HepG2 (cell line): ENCODE results near the gene IGLON5. TPM values are rescaled to one million over a fixed set of nuclear protein-coding genes. Genes with fewer than 3 reads are reported as not detected.

Source experiments
- AFF4 ChIP-seq: sonication (generic); formaldehyde crosslinking; IDR thresholded peaks from 2 replicates; pipeline ENCODE4 v1.4.0; 2020; ENCODE audit warnings: missing genetic modification reagents
- ARID2 ChIP-seq: sonication (generic); formaldehyde crosslinking; IDR thresholded peaks from 2 replicates; pipeline ENCODE4 v1.8.1; 2022; ENCODE audit warnings: mild to moderate bottlenecking, missing genetic modification reagents, borderline replicate concordance
- ARNT2 ChIP-seq: sonication (generic); formaldehyde crosslinking; IDR thresholded peaks from 2 replicates; pipeline ENCODE4 v1.8.0; 2022; ENCODE audit warnings: mild to moderate bottlenecking, low read depth, missing genetic modification reagents, moderate library complexity
- BRCA1 ChIP-seq: sonication (generic); formaldehyde crosslinking; IDR thresholded peaks from 2 replicates; pipeline ENCODE4 v1.4.0; 2020; ENCODE audit warnings: missing genetic modification reagents
- DDIT3 ChIP-seq: sonication (generic); formaldehyde crosslinking; IDR thresholded peaks from 2 replicates; pipeline ENCODE4 v1.4.0; 2020; ENCODE audit warnings: mild to moderate bottlenecking, missing genetic modification reagents
- FOXA3 ChIP-seq: IDR thresholded peaks from 2 replicates; pipeline ENCODE4 v1.6.1; 2016; ENCODE audit warnings: missing genetic modification reagents, missing compliant biosample characterization
- FOXK1 ChIP-seq: sonication (generic); formaldehyde crosslinking; IDR thresholded peaks from 2 replicates; pipeline ENCODE4 v1.4.0; 2020; ENCODE audit warnings: low read depth, missing genetic modification reagents, borderline replicate concordance
- FOXO1 ChIP-seq: sonication (generic); formaldehyde crosslinking; IDR thresholded peaks from 2 replicates; pipeline ENCODE4 v1.4.0; 2020; ENCODE audit warnings: missing genetic modification reagents
- HNRNPH1 ChIP-seq: fragments of 200-400 bp; formaldehyde crosslinking; optimal IDR thresholded peaks from 2 replicates; pipeline ENCODE3; 2017; ENCODE audit warnings: mild to moderate bottlenecking, low read depth, low read length
- KLF15 ChIP-seq: sonication (generic); formaldehyde crosslinking; IDR thresholded peaks from 2 replicates; pipeline ENCODE4 v1.8.1; 2023; ENCODE audit warnings: borderline replicate concordance, mild to moderate bottlenecking, inconsistent platforms, missing genetic modification reagents, mixed read lengths
- LCORL ChIP-seq, 2 experiments: fragments of 450-650 bp in 1 of 2; sonication (generic) in 1 of 2; formaldehyde crosslinking in 1 of 2; IDR thresholded peaks; 2 replicates each; pipeline versions ENCODE4 v1.5.0 to v1.6.1; 2017 to 2020; ENCODE audit warnings: antibody characterized with exemption in 1 of 2, missing genetic modification reagents in 1 of 2
- MEF2D ChIP-seq: sonication (generic); formaldehyde crosslinking; IDR thresholded peaks from 2 replicates; pipeline ENCODE4 v1.5.1; 2020; ENCODE audit warnings: mild to moderate bottlenecking, missing genetic modification reagents
- MZF1 ChIP-seq: sonication (generic); formaldehyde crosslinking; IDR thresholded peaks from 2 replicates; pipeline ENCODE4 v1.8.1; 2023; ENCODE audit warnings: mild to moderate bottlenecking, missing genetic modification reagents, borderline replicate concordance
- NCOA5 ChIP-seq: sonication (generic); formaldehyde crosslinking; IDR thresholded peaks from 2 replicates; pipeline ENCODE4 v1.4.0; 2020; ENCODE audit warnings: missing genetic modification reagents
- NONO ChIP-seq, 2 experiments: fragments of 450-650 bp in 1 of 2; sonication (generic) in 1 of 2; formaldehyde crosslinking in 1 of 2; IDR thresholded peaks in 1 of 2; conservative IDR thresholded peaks in 1 of 2; 2 replicates each; pipeline versions ENCODE4 v1.6.1 to v1.8.0; 2017 to 2022; ENCODE audit warnings: mild to moderate bottlenecking in 1 of 2, missing genetic modification reagents in 1 of 2, moderate library complexity in 1 of 2
- NRL ChIP-seq: sonication (generic); formaldehyde crosslinking; IDR thresholded peaks from 2 replicates; pipeline ENCODE4 v1.5.0; 2020; ENCODE audit warnings: missing genetic modification reagents, mild to moderate bottlenecking, moderate library complexity, borderline replicate concordance
- SCMH1 ChIP-seq: sonication (generic); formaldehyde crosslinking; IDR thresholded peaks from 2 replicates; pipeline ENCODE4 v1.9.0; 2021; ENCODE audit warnings: missing genetic modification reagents, mild to moderate bottlenecking, borderline replicate concordance
- SP140L ChIP-seq: sonication (generic); formaldehyde crosslinking; IDR thresholded peaks from 2 replicates; pipeline ENCODE4 v1.4.0; 2020; ENCODE audit warnings: missing genetic modification reagents, borderline replicate concordance
- TBP ChIP-seq: sonication (generic); formaldehyde crosslinking; IDR thresholded peaks from 2 replicates; pipeline ENCODE4 v1.5.0; 2020; ENCODE audit warnings: missing genetic modification reagents
- TBX3 ChIP-seq: fragments of 450-650 bp; IDR thresholded peaks from 2 replicates; pipeline ENCODE4 v1.6.1; 2017; ENCODE audit warnings: antibody characterized with exemption, mild to moderate bottlenecking, inconsistent platforms, borderline replicate concordance
- THYN1 ChIP-seq: sonication (generic); formaldehyde crosslinking; IDR thresholded peaks from 2 replicates; pipeline ENCODE4 v1.8.1; 2023; ENCODE audit warnings: low read depth, mild to moderate bottlenecking, moderate library complexity, missing genetic modification reagents, borderline replicate concordance
- ZMYM3 ChIP-seq: sonication (generic); formaldehyde crosslinking; IDR thresholded peaks from 2 replicates; pipeline ENCODE4 v1.5.1; 2020; ENCODE audit warnings: mild to moderate bottlenecking, missing genetic modification reagents
- ZNF230 ChIP-seq: sonication (generic); formaldehyde crosslinking; IDR thresholded peaks from 2 replicates; pipeline ENCODE4 v1.4.0; 2020; ENCODE audit warnings: mild to moderate bottlenecking, missing genetic modification reagents
- ZNF292 ChIP-seq: sonication (generic); formaldehyde crosslinking; IDR thresholded peaks from 2 replicates; pipeline ENCODE4 v1.8.1; 2022; ENCODE audit warnings: mild to moderate bottlenecking, low read depth, missing genetic modification reagents, borderline replicate concordance
- ZNF34 ChIP-seq: sonication (generic); formaldehyde crosslinking; IDR thresholded peaks from 2 replicates; pipeline ENCODE4 v1.4.0; 2020; ENCODE audit warnings: mild to moderate bottlenecking, missing genetic modification reagents, borderline replicate concordance
- ZNF576 ChIP-seq: sonication (generic); formaldehyde crosslinking; IDR thresholded peaks from 2 replicates; pipeline ENCODE4 v1.4.0; 2020; ENCODE audit warnings: mild to moderate bottlenecking, missing genetic modification reagents
- ZNF644 ChIP-seq: IDR thresholded peaks from 2 replicates; pipeline ENCODE4 v1.6.1; 2016; ENCODE audit warnings: low read depth
- polyA plus RNA-seq, 8 experiments: library from polyadenylated mRNA; depleted of rRNA in 3 of 8; stranded (reverse) in 7 of 8; unstranded in 1 of 8; fragments of >200 nt; fragmentation: Illumina TruSeq in 4 of 8; extraction: Trizol in 4 of 8; gene quantifications; 2 replicates each; pipeline versions ENCODE4 v1.2.1 to v1.2.3, GENCODE V29; 2011 to 2016; ENCODE audit warnings: low read depth in 4 of 8, missing spikeins in 1 of 8, mixed read lengths in 1 of 8; ENCODE audit not compliant: insufficient read depth in 1 of 8
- total RNA-seq, 5 experiments: library from RNA; depleted of rRNA; stranded (reverse); fragments of >200 nt; fragmentation: Illumina TruSeq; extraction: Trizol; gene quantifications; 2 replicates each; pipeline ENCODE4 v1.2.3, GENCODE V29; 2016; ENCODE audit warnings: low read depth in 1 of 5

IGLON5 gene
- total and polyA plus RNA-seq, 2 of the 13 experiments (the other 11 are each of a cell fraction or from before 2014, with no cell fraction given): 0.04 to 5.7 TPM

- TF ChIP-seq AFF4 (CRISPR knock-in tag): no peak; the same call in 1 of the 2 replicates
- no peak for TF ChIP-seq NONO (IDR thresholded peaks at IDR 0.05)
- TF ChIP-seq NONO (CRISPR knock-in tag; conservative IDR thresholded peaks at IDR 0.05): peak; percentile 49; the same call in 1 of the 2 replicates
- TF ChIP-seq LCORL (IDR thresholded peaks at IDR 0.05): no peak
- TF ChIP-seq LCORL (CRISPR knock-in tag; IDR thresholded peaks at IDR 0.05): no peak; the same call in 1 of the 2 replicates
- TF ChIP-seq ARNT2 (CRISPR knock-in tag): no peak; the same call in 1 of the 2 replicates
- no peak for TF ChIP-seq ZNF576 (CRISPR knock-in tag)
- no peak for TF ChIP-seq ARID2 (CRISPR knock-in tag)
- no peak for TF ChIP-seq FOXA3 (CRISPR knock-in tag)
- TF ChIP-seq BRCA1 (CRISPR knock-in tag): no peak
- TF ChIP-seq SP140L (CRISPR knock-in tag): no peak
- TF ChIP-seq TBX3: no peak
- no peak for TF ChIP-seq THYN1 (CRISPR knock-in tag)
- TF ChIP-seq ZNF644 (CRISPR knock-in tag): no peak
- TF ChIP-seq MZF1: no peak
- TF ChIP-seq ZMYM3 (CRISPR knock-in tag): no peak
- no peak for TF ChIP-seq KLF15 (CRISPR knock-in tag)
- TF ChIP-seq FOXO1 (CRISPR knock-in tag): 0 out of 2 replicates have a peak, but pooled peaks have one; percentile 60
- TF ChIP-seq TBP (CRISPR knock-in tag): no peak
- TF ChIP-seq NRL (CRISPR knock-in tag): peak; percentile 39; the same call in 1 of the 2 replicates
- no peak for TF ChIP-seq MEF2D (CRISPR knock-in tag)
- no peak for TF ChIP-seq DDIT3 (CRISPR knock-in tag)
- no peak for TF ChIP-seq ZNF292 (CRISPR knock-in tag)
- TF ChIP-seq ZNF34 (CRISPR knock-in tag): no peak
- no peak for TF ChIP-seq ZNF230 (CRISPR knock-in tag)
- peak; percentile 41 for TF ChIP-seq HNRNPH1
- TF ChIP-seq FOXK1 (CRISPR knock-in tag): 0 out of 2 replicates have a peak, but pooled peaks have one; percentile 3
- TF ChIP-seq SCMH1 (CRISPR knock-in tag): no peak
- TF ChIP-seq NCOA5: no peak
Measured at GRCh38 chr19:51354103-51354741, 42.8 kb downstream of the IGLON5 start (continued).
